Astrocyte (in vitro differentiated cells and primary cell): ENCODE measurements around the gene SYNGR1. TPM values are rescaled to one million over a fixed set of nuclear protein-coding genes. Genes with fewer than 3 reads are reported as not detected.
A peak's percentile ranks its signal among the peaks of the same experiment; 100 is the strongest.

Experiments
- DNase-seq: peaks from one replicate; pipeline ENCODE4 v3.0.0-alpha.2; 2010; ENCODE audit warnings: low read depth
- FAIRE-seq: peaks from 2 replicates; lab custom pipeline; 2011; peaks lifted over from hg19 to GRCh38; lab: Jason Lieb, UNC
- H2AFZ ChIP-seq: 2 replicates; pipeline ENCODE4 v1.6.0; 2012; ENCODE audit warnings: low read depth, low read length, inconsistent platforms
- H3K27ac ChIP-seq: 2 replicates; pipeline ENCODE4 v1.5.1; 2011; ENCODE audit warnings: low read depth, low read length, inconsistent platforms
- H3K27me3 ChIP-seq: 2 replicates; pipeline ENCODE4 v1.6.0; 2011; ENCODE audit warnings: low read length, inconsistent platforms; ENCODE audit not compliant: insufficient read depth
- H3K36me3 ChIP-seq: 2 replicates; pipeline ENCODE4 v1.5.1; 2011; ENCODE audit warnings: low read length, inconsistent platforms; ENCODE audit not compliant: insufficient read depth
- H3K4me1 ChIP-seq: 2 replicates; pipeline ENCODE4 v1.5.1; 2011; ENCODE audit warnings: low read length, inconsistent platforms; ENCODE audit not compliant: insufficient read depth
- H3K4me2 ChIP-seq: 2 replicates; pipeline ENCODE4 v1.6.0; 2012; ENCODE audit warnings: low read length, inconsistent platforms
- H3K4me3 ChIP-seq: 2 replicates; pipeline ENCODE4 v1.5.1; 2011; ENCODE audit warnings: low read depth, mild to moderate bottlenecking, low read length, inconsistent platforms; ENCODE audit not compliant: insufficient read depth
- H3K79me2 ChIP-seq: 2 replicates; pipeline ENCODE4 v1.6.0; 2012; ENCODE audit warnings: mild to moderate bottlenecking, low read length, inconsistent platforms; ENCODE audit not compliant: insufficient read depth
- H3K9ac ChIP-seq: 2 replicates; pipeline ENCODE4 v1.6.0; 2012; ENCODE audit warnings: mild to moderate bottlenecking, low read length, inconsistent platforms
- H3K9me3 ChIP-seq: 2 replicates; pipeline ENCODE4 v1.5.1; 2012; ENCODE audit warnings: low read depth, mild to moderate bottlenecking, low read length, inconsistent platforms; ENCODE audit not compliant: insufficient read depth
- H4K20me1 ChIP-seq: 2 replicates; pipeline ENCODE4 v1.6.0; 2012; ENCODE audit warnings: low read length, inconsistent platforms; ENCODE audit not compliant: insufficient read depth
- H3K27ac Mint-ChIP-seq: one replicate; pipeline ENCODE4 v1.8.0; 2021; ENCODE audit warnings: mild to moderate bottlenecking, mixed read lengths; ENCODE audit not compliant: unreplicated experiment
- H3K27me3 Mint-ChIP-seq: one replicate; pipeline ENCODE4 v1.8.0; 2021; ENCODE audit warnings: low read depth, mixed read lengths; ENCODE audit not compliant: unreplicated experiment
- H3K36me3 Mint-ChIP-seq: one replicate; pipeline ENCODE4 v1.8.0; 2021; ENCODE audit warnings: low read depth, mixed read lengths; ENCODE audit not compliant: unreplicated experiment
- H3K4me1 Mint-ChIP-seq: one replicate; pipeline ENCODE4 v1.8.0; 2021; ENCODE audit warnings: low read depth, mixed read lengths; ENCODE audit not compliant: unreplicated experiment
- H3K4me3 Mint-ChIP-seq: one replicate; pipeline ENCODE4 v1.8.0; 2021; ENCODE audit warnings: mild to moderate bottlenecking, moderate library complexity, mixed read lengths; ENCODE audit not compliant: unreplicated experiment
- H3K9me3 Mint-ChIP-seq: one replicate; pipeline ENCODE4 v1.8.0; 2021; ENCODE audit warnings: mild to moderate bottlenecking, mixed read lengths; ENCODE audit not compliant: unreplicated experiment
- EZH2 ChIP-seq: IDR thresholded peaks from 2 replicates; pipeline ENCODE4 v1.6.1; 2012; ENCODE audit warnings: mild to moderate bottlenecking, low read length, inconsistent platforms; ENCODE audit not compliant: insufficient read depth
- total RNA-seq: library from RNA; stranded (reverse); gene quantifications from 2 replicates; pipeline ENCODE4 v1.2.1, GENCODE V29; 2021
- TF ChIP-seq, protein P1 (sequence below): IDR thresholded peaks from 2 replicates; pipeline ENCODE4 v1.5.1; 2011; ENCODE audit warnings: low read depth, mild to moderate bottlenecking, inconsistent platforms, low read length, moderate library complexity; ENCODE audit not compliant: insufficient read depth

Gene SYNGR1
- total RNA-seq, 1 donor from 2014 or later: 12.0 TPM

DNA sequence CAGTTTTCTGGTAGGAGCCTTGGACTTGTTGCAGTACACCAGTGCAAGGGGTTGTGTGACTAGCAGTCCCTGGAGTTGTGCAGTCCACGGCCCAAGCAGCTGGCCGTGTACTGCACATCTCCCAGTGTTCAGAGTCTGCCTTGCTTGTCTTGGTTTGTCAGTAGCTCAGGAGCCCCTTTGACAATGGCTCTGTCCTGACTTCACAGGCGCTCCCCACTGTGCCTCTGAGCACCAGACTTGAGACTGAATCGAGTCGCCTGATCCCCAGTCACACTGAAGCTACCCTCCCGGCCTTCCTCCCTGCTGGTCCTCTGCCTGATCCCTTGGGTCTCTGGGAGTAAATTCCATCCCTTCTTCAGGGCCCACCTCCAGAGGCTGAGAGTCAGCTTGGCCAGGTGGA is 19.4 kb downstream of the SYNGR1 start:
- Histone ChIP-seq H3K9ac (no peak overlapping the region), H4K20me1 (peaks cover 10% of the 10 kb centered on the region), H3K36me3 (no peaks in the 10 kb centered on the region), H3K4me3 (no peak overlapping the region), H3K4me2 (no peak overlapping the region), H3K27me3 (no peaks in the 10 kb centered on the region), H2AFZ (no peak overlapping the region), H3K4me1 (no peaks in the 10 kb centered on the region), H3K79me2 (no peaks in the 10 kb centered on the region), H3K27ac (no peak overlapping the region), H3K9me3 (peaks cover 3% of the 10 kb centered on the region)
- Mint-ChIP-seq H3K27ac (no peak overlapping the region), H3K27me3 (peaks cover 3% of the 10 kb centered on the region), H3K4me3 (no peak overlapping the region), H3K36me3 (peaks cover 13% of the 10 kb centered on the region), H3K4me1 (peaks cover 2% of the 10 kb centered on the region), H3K9me3 (no peaks in the 10 kb centered on the region)
- DNase-seq (no peak), FAIRE-seq (no peak)
- TF ChIP-seq EZH2: no peak
- TF ChIP-seq, protein P1, sequence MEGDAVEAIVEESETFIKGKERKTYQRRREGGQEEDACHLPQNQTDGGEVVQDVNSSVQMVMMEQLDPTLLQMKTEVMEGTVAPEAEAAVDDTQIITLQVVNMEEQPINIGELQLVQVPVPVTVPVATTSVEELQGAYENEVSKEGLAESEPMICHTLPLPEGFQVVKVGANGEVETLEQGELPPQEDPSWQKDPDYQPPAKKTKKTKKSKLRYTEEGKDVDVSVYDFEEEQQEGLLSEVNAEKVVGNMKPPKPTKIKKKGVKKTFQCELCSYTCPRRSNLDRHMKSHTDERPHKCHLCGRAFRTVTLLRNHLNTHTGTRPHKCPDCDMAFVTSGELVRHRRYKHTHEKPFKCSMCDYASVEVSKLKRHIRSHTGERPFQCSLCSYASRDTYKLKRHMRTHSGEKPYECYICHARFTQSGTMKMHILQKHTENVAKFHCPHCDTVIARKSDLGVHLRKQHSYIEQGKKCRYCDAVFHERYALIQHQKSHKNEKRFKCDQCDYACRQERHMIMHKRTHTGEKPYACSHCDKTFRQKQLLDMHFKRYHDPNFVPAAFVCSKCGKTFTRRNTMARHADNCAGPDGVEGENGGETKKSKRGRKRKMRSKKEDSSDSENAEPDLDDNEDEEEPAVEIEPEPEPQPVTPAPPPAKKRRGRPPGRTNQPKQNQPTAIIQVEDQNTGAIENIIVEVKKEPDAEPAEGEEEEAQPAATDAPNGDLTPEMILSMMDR: no peak

DNA sequence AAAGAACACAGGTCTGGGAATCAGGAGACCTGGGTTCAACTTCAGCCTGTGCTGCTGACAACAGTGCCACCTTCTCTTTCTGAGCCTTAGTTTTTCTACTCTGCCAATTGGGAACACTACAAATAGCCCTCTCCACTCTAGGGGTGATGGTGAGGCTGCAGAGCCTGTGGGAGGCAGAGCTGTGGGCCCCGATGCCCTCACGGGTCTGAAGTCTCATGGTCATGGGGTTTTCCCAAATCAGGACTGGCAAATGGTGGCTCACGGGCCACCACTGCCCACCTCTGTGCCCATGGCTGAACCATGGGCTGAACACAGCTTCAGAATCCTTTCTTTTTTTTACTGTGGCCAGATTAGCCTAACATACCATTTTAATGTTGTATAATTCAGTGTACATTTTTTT is 19.8 kb downstream of the SYNGR1 start:
- Mint-ChIP-seq H3K9me3 (no peaks in the 10 kb centered on the region), H3K4me3 (no peak overlapping the region), H3K4me1 (no peaks in the 10 kb centered on the region), H3K27ac (peak overlapping the region; percentile 50), H3K27me3 (no peaks in the 10 kb centered on the region), H3K36me3 (peaks cover 13% of the 10 kb centered on the region)
- H2AFZ ChIP-seq: no peak overlapping the region
- no peaks in the 10 kb centered on the region for H3K27me3 ChIP-seq
- no peaks in the 10 kb centered on the region for H3K4me1 ChIP-seq
- H4K20me1 ChIP-seq: peaks cover 9% of the 10 kb centered on the region
- H3K9me3 ChIP-seq: peaks cover 3% of the 10 kb centered on the region
- no peaks in the 10 kb centered on the region for H3K79me2 ChIP-seq
- TF ChIP-seq, protein P1: no peak
- no peak for TF ChIP-seq EZH2
- no peaks in the 10 kb centered on the region for H3K36me3 ChIP-seq
- H3K27ac ChIP-seq: no peak overlapping the region
- DNase-seq (no peak), FAIRE-seq (no peak)
- no peak overlapping the region for H3K9ac ChIP-seq
- no peak overlapping the region for H3K4me2 ChIP-seq
- no peak overlapping the region for H3K4me3 ChIP-seq

DNA sequence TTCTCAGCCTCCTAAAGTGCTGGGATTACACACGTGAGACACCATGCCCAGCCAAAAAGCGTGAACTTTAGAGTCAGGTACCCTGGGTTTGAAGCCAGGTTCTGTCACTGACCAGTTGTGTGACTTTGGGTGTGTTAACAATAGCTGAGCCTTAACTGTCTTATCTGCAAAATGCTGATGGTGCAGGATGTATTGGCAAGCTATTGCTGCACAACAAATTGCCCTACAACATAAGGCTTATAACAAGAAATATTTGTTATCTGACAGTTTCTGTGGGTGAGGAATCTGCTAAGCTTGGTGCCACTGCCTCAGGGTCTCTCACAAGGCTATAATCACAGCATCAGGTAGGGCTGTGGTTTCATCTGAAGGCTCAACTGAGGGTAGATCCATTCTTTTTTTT is 21.9 kb downstream of the SYNGR1 start:
- TF ChIP-seq EZH2: no peak
- TF ChIP-seq, protein P1: no peak
- no peaks in the 10 kb centered on the region for H4K20me1 ChIP-seq
- no peaks in the 10 kb centered on the region for H3K9me3 Mint-ChIP-seq

More for the DNA sequence above, 21.9 kb downstream of the SYNGR1 start:
- Histone ChIP-seq H3K4me2 (no peak overlapping the region), H3K27me3 (no peaks in the 10 kb centered on the region), H3K9ac (no peak overlapping the region), H3K9me3 (peaks cover 3% of the 10 kb centered on the region), H3K4me3 (no peak overlapping the region), H2AFZ (no peak overlapping the region), H3K79me2 (no peaks in the 10 kb centered on the region), H3K4me1 (no peaks in the 10 kb centered on the region), H3K27ac (no peak overlapping the region), H3K36me3 (no peaks in the 10 kb centered on the region)
- Mint-ChIP-seq H3K27ac (no peak overlapping the region), H3K4me3 (no peak overlapping the region), H3K27me3 (no peaks in the 10 kb centered on the region), H3K36me3 (peaks cover 10% of the 10 kb centered on the region), H3K4me1 (no peaks in the 10 kb centered on the region)
- FAIRE-seq (no peak), DNase-seq (no peak)
